HL-60/S4 (cell line): Measurements from ENCODE around the gene SLC25A48.

Source experiments
- in situ Hi-C: fragments of 300-500 bp; cut with MboI; formaldehyde crosslinking; loops from 2 replicates; pipeline ENCODE4 v1.14.3; 2022; ENCODE audit warnings: low sequenced_read_pairs

The SLC25A48 gene

GRCh38 chr5:135829179-135829578 is 5.3 kb upstream of the SLC25A48 start:
- in situ Hi-C loops: loop anchor here (25.0 kb wide), 1 partner anchor 367 kb away; the partner anchor contains the start of gene TIFAB

- in situ Hi-C loops: loop anchor here (10.0 to 25.0 kb wide), 2 partner anchors 265 to 368 kb away; partner anchors contain the start of gene TIFAB
Measured at GRCh38 chr5:135829681-135830383, 4.6 kb upstream of the SLC25A48 start.

GRCh38 chr5:135830384-135830700 is 4.1 kb upstream of the SLC25A48 start:
- in situ Hi-C loops: loop anchor here (10.0 to 25.0 kb wide), 2 partner anchors 266 to 368 kb away; partner anchors contain the start of gene TIFAB

GRCh38 chr5:135830876-135831275 is 3.6 kb upstream of the SLC25A48 start:
- in situ Hi-C loops: loop anchor here (10.0 to 25.0 kb wide), 2 partner anchors 266 to 369 kb away; partner anchors contain the start of gene TIFAB

GRCh38 chr5:135831439-135831838 is 3.0 kb upstream of the SLC25A48 start:
- in situ Hi-C loops: loop anchor here (10.0 to 25.0 kb wide), 2 partner anchors 267 to 369 kb away; partner anchors contain the start of gene TIFAB

- in situ Hi-C loops: loop anchor here (10.0 to 25.0 kb wide), 2 partner anchors 267 to 370 kb away; partner anchors contain the start of gene TIFAB
Measured at GRCh38 chr5:135831851-135832555, 2.5 kb upstream of the SLC25A48 start.

GRCh38 chr5:135832941-135833920 is 1.2 kb upstream of the SLC25A48 start:
- in situ Hi-C loops: loop anchor here (10.0 to 25.0 kb wide), 2 partner anchors 268 to 371 kb away; partner anchors contain the start of gene TIFAB

- in situ Hi-C loops: loop anchor here (10.0 to 25.0 kb wide), 2 partner anchors 269 to 372 kb away; partner anchors contain the start of gene TIFAB
Measured at GRCh38 chr5:135833961-135834638, 363 bp upstream of the SLC25A48 start.

GRCh38 chr5:135835766-135836165 is 1.3 kb downstream of the SLC25A48 start:
- in situ Hi-C loops: loop anchor here (10.0 to 25.0 kb wide), 2 partner anchors 271 to 373 kb away; partner anchors contain the start of gene TIFAB

GRCh38 chr5:135838395-135838794 is 3.9 kb downstream of the SLC25A48 start:
- in situ Hi-C loops: loop anchor here (10.0 to 25.0 kb wide), 2 partner anchors 274 to 376 kb away; partner anchors contain the start of gene TIFAB

- in situ Hi-C loops: loop anchor here (10.0 to 25.0 kb wide), 2 partner anchors 275 to 377 kb away; partner anchors contain the start of gene TIFAB
Measured at GRCh38 chr5:135839566-135839965, 5.1 kb downstream of the SLC25A48 start.

- in situ Hi-C loops: loop anchor here (25.0 kb wide), 1 partner anchor 379 kb away; the partner anchor contains the start of gene TIFAB
Measured at GRCh38 chr5:135840959-135841358, 6.5 kb downstream of the SLC25A48 start.

GRCh38 chr5:135842737-135843136 is 8.3 kb downstream of the SLC25A48 start:
- in situ Hi-C loops: loop anchor here (25.0 kb wide), 1 partner anchor 380 kb away; the partner anchor contains the start of gene TIFAB

- in situ Hi-C loops: loop anchor here (25.0 kb wide), 1 partner anchor 381 kb away; the partner anchor contains the start of gene TIFAB
Measured at GRCh38 chr5:135843571-135844337, 9.3 kb downstream of the SLC25A48 start.

- in situ Hi-C loops: loop anchor here (25.0 kb wide), 1 partner anchor 384 kb away; the partner anchor contains the start of gene TIFAB
Measured at GRCh38 chr5:135846311-135846710, 11.8 kb downstream of the SLC25A48 start.

- in situ Hi-C loops: loop anchor here (25.0 kb wide), 1 partner anchor 386 kb away; the partner anchor contains the start of gene TIFAB
Measured at GRCh38 chr5:135847976-135848375, 13.5 kb downstream of the SLC25A48 start.

- in situ Hi-C loops: no loop called here
Measured at GRCh38 chr5:135850231-135850630, 15.8 kb downstream of the SLC25A48 start.

GRCh38 chr5:135850671-135851070 is 16.2 kb downstream of the SLC25A48 start:
- in situ Hi-C loops: no loop called here
